ENCODE data around the gene ABCA5.

GRCh38 chr17:69333561-69333960 lies 6.6 kb upstream of the ABCA5 start:
- TF ChIP-seq OSR1 (CRISPR knock-in tag; IDR thresholded peaks at IDR 0.05) (no peak), CREB5 (CRISPR knock-in tag; IDR thresholded peaks at IDR 0.05; ENCODE audit: low read depth) (no peak), ZFP3 (CRISPR knock-in tag; IDR thresholded peaks at IDR 0.05) (no peak)
